Stimulated activated CD4-positive, alpha-beta T cell treated with anti-CD3 and anti-CD28 coated beads, Interleukin-12 subunit alpha, Interleukin-12 subunit beta, amount 100 ng/mL, for 48 hours (primary cell): Measurements from ENCODE around the gene PIEZO1.

ENCODE experiments used
- DNase-seq, 3 donors: peaks; one replicate each; pipeline ENCODE4 v3.0.0-alpha.2; 2020; ENCODE audit warnings: low read depth in 2 of 3, low spot score in 1 of 3

The PIEZO1 gene

GRCh38 chr16:88736496-88736895, 48.5 kb downstream of the PIEZO1 start:
- DNase-seq: no peak

GRCh38 chr16:88736088-88736487, 48.9 kb downstream of the PIEZO1 start:
- no peak for DNase-seq

- no peak for DNase-seq
These were observed 49.4 kb downstream of the PIEZO1 start for GRCh38 chr16:88735616-88736015.

- no peak for DNase-seq
These were observed 49.9 kb downstream of the PIEZO1 start for GRCh38 chr16:88735121-88735520.

GRCh38 chr16:88734361-88734728, 50.7 kb downstream of the PIEZO1 start:
- DNase-seq: no peak

- no peak for DNase-seq
These were observed 51.2 kb downstream of the PIEZO1 start for GRCh38 chr16:88733630-88734360.

- no peak for DNase-seq
These were observed 52.1 kb downstream of the PIEZO1 start for GRCh38 chr16:88732961-88733294.

GRCh38 chr16:88732172-88732960, 52.7 kb downstream of the PIEZO1 start:
- no peak for DNase-seq

- no peak for DNase-seq
These were observed 53.3 kb downstream of the PIEZO1 start for GRCh38 chr16:88731699-88732098.

- DNase-seq: no peak
These were observed 54.1 kb downstream of the PIEZO1 start for GRCh38 chr16:88730632-88731607.

- no peak for DNase-seq
These were observed 57.1 kb downstream of the PIEZO1 start for GRCh38 chr16:88727871-88728270.

- no peak for DNase-seq
These were observed 58.0 kb downstream of the PIEZO1 start for GRCh38 chr16:88726981-88727380.

GRCh38 chr16:88726408-88726749, 58.6 kb downstream of the PIEZO1 start:
- no peak for DNase-seq

GRCh38 chr16:88725609-88726407, 59.2 kb downstream of the PIEZO1 start:
- no peak for DNase-seq

- DNase-seq: no peak
These were observed 60.0 kb downstream of the PIEZO1 start for GRCh38 chr16:88724855-88725555.

GRCh38 chr16:88723911-88724310, 61.1 kb downstream of the PIEZO1 start:
- DNase-seq: no peak

- DNase-seq: no peak
These were observed 61.5 kb downstream of the PIEZO1 start for GRCh38 chr16:88723507-88723887.

- no peak for DNase-seq
These were observed 62.1 kb downstream of the PIEZO1 start for GRCh38 chr16:88722784-88723506.
